Measurements from ENCODE around the gene SELENOS. TPM values are rescaled to one million over a fixed set of nuclear protein-coding genes. Genes with fewer than 3 reads are reported as not detected.

SELENOS gene
- total RNA-seq, 2 donors from 2014 or later: 66.9 to 100 TPM

GRCh38 chr15:101276501-101277037 is 716 bp downstream of the SELENOS start:
- Histone ChIP-seq H3K4me1 (replicated peaks) (no peaks in the 10 kb centered on the region), H3K36me3 (peaks cover 13 to 24% of the 10 kb centered on the region in 2 donors), H3K27ac (peak overlapping the region; percentile 56 to 78), H3K9me3 (no peaks in the 10 kb centered on the region), H3K4me3 (peak overlapping the region; percentile 46 to 83), H3K27me3 (replicated peaks; ENCODE audit: insufficient read depth) (no peaks in the 10 kb centered on the region)
- intact Hi-C loops (cut with DNase I): no loop called here
- TF ChIP-seq POLR2A (IDR thresholded peaks at IDR 0.05) (no peak), CTCF (IDR thresholded peaks at IDR 0.05) (peak in 1 of 4 experiments; percentile 28)
- WGBS: 14% methylated on average over 14 of the region's 14 CpGs
- DNase-seq (ENCODE audit: low spot score): no peak

- Histone ChIP-seq H3K27me3 (replicated peaks; ENCODE audit: insufficient read depth) (no peaks in the 10 kb centered on the region), H3K4me1 (replicated peaks) (no peaks in the 10 kb centered on the region), H3K9me3 (no peaks in the 10 kb centered on the region), H3K4me3 (no peak overlapping the region), H3K36me3 (peaks cover 13 to 37% of the 10 kb centered on the region in 2 donors), H3K27ac (no peak overlapping the region)
- 85% methylated on average over 5 of the region's 5 CpGs for WGBS
- DNase-seq (ENCODE audit: low spot score): no peak
- TF ChIP-seq POLR2AphosphoS5 (IDR thresholded peaks at IDR 0.05) (no peak), CTCF (IDR thresholded peaks at IDR 0.05) (no peak)
- intact Hi-C loops (cut with DNase I): no loop called here
Measured at GRCh38 chr15:101275018-101275417, 2.3 kb downstream of the SELENOS start.

- WGBS: 82% methylated on average over 5 of the region's 5 CpGs
- no peaks in the 10 kb centered on the region for H3K9me3 ChIP-seq
- H3K4me1 ChIP-seq (replicated peaks): no peaks in the 10 kb centered on the region
- DNase-seq (ENCODE audit: low spot score): no peak
- intact Hi-C loops (cut with DNase I): no loop called here
- peaks cover 13 to 37% of the 10 kb centered on the region in 2 donors for H3K36me3 ChIP-seq
- no peaks in the 10 kb centered on the region for H3K27me3 ChIP-seq (replicated peaks; ENCODE audit: insufficient read depth)
- TF ChIP-seq POLR2A (IDR thresholded peaks at IDR 0.05) (no peak), POLR2AphosphoS5 (IDR thresholded peaks at IDR 0.05) (no peak), CTCF (IDR thresholded peaks at IDR 0.05) (no peak)
- H3K27ac ChIP-seq: no peak overlapping the region
- H3K4me3 ChIP-seq: no peak overlapping the region
Measured at GRCh38 chr15:101273534-101273933, 3.8 kb downstream of the SELENOS start.

- intact Hi-C loops (cut with DNase I): no loop called here
- WGBS: 81% methylated on average over 9 of the region's 9 CpGs
- no peak for DNase-seq (ENCODE audit: low spot score)
- Histone ChIP-seq H3K4me3 (no peak overlapping the region), H3K4me1 (replicated peaks) (no peaks in the 10 kb centered on the region), H3K9me3 (no peaks in the 10 kb centered on the region), H3K27ac (no peak overlapping the region), H3K27me3 (replicated peaks; ENCODE audit: insufficient read depth) (no peaks in the 10 kb centered on the region), H3K36me3 (peaks cover 13 to 37% of the 10 kb centered on the region in 2 donors)
- TF ChIP-seq POLR2AphosphoS5 (IDR thresholded peaks at IDR 0.05): no peak
- no peak for TF ChIP-seq POLR2A (IDR thresholded peaks at IDR 0.05)
- TF ChIP-seq CTCF (IDR thresholded peaks at IDR 0.05): no peak
Measured at GRCh38 chr15:101272584-101272983, 4.7 kb downstream of the SELENOS start.

GRCh38 chr15:101269479-101270223 is 7.6 kb downstream of the SELENOS start:
- no peak for DNase-seq (ENCODE audit: low spot score)
- H3K36me3 ChIP-seq: peaks cover 13 to 37% of the 10 kb centered on the region in 2 donors
- no peaks in the 10 kb centered on the region for H3K4me1 ChIP-seq (replicated peaks)

More at GRCh38 chr15:101269479-101270223, 7.6 kb downstream of the SELENOS start:
- TF ChIP-seq CTCF (IDR thresholded peaks at IDR 0.05) (peak in 1 of 4 experiments; percentile 16), POLR2A (IDR thresholded peaks at IDR 0.05) (no peak), POLR2AphosphoS5 (IDR thresholded peaks at IDR 0.05) (no peak)
- Histone ChIP-seq H3K27ac (no peak overlapping the region), H3K4me3 (no peak overlapping the region), H3K9me3 (no peaks in the 10 kb centered on the region), H3K27me3 (replicated peaks; ENCODE audit: insufficient read depth) (no peaks in the 10 kb centered on the region)
- WGBS: 83% methylated on average over 16 of the region's 16 CpGs
- intact Hi-C loops (cut with DNase I): loop anchor here (5.0 kb wide), 1 partner anchor 352 kb away; the partner anchor contains the start of gene LRRK1
